Left forelimb (tissue), 1 donor: ENCODE results near the gene SLC10A4.
"Not testable (repeated sequence)": the region's sequence is repeated elsewhere in the genome, so short reads cannot be mapped to it uniquely, and the experiment has no call there.

Source experiments
- DNase-seq: peaks from one replicate; pipeline ENCODE4 v3.0.0-alpha.2; 2018; ENCODE audit warnings: low spot score

Gene SLC10A4

DNA sequence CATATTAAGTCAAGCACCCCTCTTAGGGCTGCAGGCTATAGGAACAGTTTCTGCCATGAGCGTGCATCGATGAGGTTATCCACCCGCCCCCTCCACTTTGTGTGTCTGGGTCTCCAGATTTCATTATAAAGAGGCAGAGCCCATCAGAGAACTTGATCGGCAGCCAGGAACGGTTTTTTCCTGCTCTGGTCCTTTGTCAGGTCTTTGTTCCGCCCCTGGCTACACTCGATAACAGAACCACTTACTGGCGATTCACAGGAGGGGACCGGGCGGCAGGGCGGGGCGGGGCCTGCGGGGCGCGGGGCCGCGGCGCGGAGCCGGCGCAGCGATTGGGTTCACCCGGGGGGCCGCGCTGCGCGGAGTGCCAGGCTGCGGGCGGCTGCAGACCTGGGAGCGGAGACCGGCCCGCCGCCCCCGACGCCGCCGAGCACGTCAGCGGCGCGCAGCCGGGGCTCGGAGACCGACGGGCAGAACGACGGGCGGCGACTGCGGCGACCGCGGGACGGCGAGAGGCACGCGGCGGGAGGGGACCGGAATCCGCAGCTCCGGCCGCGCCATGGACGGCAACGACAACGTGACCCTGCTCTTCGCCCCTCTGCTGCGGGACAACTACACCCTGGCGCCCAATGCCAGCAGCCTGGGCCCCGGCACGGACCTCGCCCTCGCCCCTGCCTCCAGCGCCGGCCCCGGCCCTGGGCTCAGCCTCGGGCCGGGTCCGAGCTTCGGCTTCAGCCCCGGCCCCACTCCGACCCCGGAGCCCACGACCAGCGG lies at the start of gene SLC10A4:
TSS of gene SLC10A4 (plus strand) at position 338 of the 771 bp plus-strand sequence. CDS start at position 557, 219 bp downstream.
- no peak for DNase-seq

DNA sequence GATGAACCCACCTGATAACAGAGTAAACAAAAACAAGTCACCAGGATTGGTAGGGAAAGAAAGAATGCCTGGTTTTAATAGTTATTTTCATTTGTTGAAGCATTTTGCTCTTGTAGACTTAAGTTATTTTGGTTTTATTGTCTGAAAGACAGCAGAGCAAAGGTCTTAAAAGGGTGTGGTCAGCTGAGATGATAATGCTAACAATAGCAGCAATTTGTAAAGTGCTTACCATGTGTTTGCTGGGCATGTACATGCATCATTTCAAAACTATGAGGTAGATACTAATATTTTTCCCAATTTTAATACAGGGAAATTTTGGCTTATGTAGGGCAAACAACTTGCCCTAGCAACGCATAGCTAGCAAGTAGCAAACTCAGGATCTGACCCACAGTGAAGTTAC lies 46.8 kb upstream of the SLC10A4 start:
- no peak for DNase-seq

DNA sequence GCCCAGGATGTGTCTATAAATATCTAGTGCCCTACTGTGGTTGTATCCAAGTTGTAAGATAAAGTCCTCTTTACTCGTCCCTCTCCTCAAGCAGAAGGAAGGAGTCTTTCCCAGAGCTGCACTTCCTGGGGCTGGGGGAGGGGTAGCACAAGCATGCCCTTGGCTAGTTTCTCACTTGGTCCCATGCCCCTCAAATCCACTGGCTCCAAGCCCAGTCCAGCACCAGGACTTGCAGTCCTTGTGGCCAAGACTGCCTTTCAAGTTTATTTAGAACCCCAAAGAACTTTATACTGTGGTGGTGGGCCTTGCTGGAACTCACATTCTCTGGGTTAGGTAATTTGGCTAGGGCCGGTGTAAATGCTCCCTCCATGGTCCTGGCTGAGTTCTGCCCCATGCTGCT lies 43.2 kb upstream of the SLC10A4 start:
- no peak for DNase-seq

GRCh38 chr4:48440914-48441313 lies 42.2 kb upstream of the SLC10A4 start:
- not testable (repeated sequence) for DNase-seq

DNA sequence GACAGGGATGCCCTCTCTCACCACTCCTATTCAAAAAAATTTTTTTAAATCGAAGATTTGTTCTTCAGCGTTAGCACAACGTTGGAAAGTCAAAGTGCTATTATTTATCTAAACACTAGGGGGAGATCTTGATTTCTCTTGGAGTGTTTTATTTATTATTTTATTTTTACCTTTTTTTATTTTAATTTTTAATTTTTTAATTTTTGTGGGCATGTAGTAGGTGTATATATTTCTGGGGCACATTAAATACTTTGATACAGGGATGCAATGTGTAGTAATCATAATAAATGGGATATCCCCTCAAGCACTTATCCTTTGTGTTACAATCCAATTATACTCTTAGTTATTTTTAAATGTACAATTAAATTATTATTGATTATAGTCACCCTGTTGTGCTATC lies 37.4 kb upstream of the SLC10A4 start:
- no peak for DNase-seq

GRCh38 chr4:48446642-48447041 lies 36.5 kb upstream of the SLC10A4 start:
- DNase-seq, result no peak

DNA sequence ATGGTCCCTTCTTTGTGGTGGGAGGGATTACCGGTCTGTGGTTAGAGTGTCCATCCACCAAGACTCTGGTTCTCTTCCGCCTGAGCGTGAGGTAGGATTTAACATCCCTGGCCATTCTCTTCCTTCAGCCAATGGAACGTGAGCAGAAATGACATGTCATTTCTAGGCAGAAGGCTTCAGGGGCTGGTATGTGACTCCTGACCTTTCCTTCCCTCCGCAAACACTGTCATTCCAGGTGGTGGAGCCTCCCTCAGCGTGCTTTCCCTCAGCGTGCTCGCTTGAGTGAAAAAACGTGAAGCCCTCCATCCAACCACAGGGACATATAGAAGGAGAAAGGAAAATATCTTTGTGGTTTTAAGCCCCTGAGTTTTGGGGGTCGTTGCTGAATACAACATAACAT lies 34.0 kb upstream of the SLC10A4 start:
- no peak for DNase-seq

DNA sequence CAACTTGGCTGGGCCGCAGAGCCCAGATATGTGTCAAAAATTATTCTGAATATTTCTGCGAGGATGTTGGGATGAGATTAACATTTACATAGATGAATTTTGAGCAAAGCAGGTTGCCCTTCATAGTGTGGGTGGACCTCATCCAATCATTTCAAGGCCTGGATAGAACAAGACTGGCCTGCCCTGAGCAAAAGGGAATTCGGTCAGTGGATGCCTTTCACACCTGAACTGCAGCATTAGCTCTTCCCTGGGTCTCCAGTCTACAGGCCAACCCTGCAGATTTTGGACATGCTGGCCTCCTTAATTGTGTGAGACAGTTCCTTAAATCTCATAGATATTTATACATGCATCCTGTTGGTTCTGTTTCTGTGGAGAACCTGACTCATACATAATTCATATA lies 32.4 kb upstream of the SLC10A4 start:
- DNase-seq, result no peak

DNA sequence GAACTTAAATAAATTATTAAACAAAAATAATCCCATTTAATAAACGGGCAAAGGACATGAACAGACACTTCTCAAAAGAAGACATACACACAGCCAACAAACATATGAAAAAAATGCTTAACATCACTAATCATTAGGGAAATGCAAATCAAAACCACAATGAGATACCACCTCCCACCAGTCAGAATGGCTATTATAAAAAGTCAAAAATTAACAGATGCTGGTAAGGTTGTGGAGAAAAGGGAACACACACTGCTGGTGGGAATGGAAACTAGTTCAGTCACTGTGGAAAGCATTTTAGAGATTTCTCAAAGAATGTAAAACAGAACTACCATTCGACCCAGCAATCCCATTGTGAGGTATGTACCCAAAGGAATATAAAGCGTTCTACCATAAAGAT lies 31.5 kb upstream of the SLC10A4 start:
- DNase-seq, result not testable (repeated sequence)

GRCh38 chr4:48454591-48454990 lies 28.6 kb upstream of the SLC10A4 start:
- DNase-seq, result no peak

DNA sequence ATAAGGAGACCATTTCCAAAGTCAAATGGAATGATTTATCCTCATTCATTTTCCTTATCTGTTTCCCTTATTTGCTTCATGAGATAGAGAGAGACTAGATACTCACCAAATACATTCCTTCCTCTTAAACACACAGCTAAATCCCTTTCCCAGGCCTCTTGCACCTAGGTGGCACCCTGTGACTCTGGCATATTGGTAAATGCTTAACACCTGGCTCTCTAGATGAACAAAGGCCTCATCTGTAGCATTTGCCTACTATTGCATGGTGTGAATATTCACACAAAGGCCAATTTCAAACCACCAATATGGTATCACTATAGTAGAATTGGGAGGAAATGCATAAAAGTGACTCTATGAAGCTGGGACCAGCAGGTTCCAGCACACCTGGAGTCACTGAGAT lies 22.1 kb upstream of the SLC10A4 start:
- DNase-seq, result no peak

DNA sequence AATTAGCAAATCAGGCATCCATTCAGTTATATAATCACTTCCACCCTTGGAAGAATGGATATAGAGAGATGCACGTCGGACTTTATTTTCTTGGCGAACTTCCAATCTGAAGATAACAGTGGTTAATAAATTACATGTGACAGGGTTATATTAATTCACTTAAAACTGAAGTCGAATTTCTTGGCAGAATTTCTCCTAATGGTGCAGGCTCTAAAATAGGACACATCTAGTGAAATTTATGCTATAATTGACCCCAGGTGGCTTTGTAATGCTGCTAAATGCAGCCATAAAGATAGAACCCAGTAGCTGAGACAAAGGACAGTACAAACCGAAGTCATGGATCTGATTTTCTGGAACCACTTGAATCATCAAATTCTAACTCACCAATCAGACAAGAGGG lies 20.8 kb upstream of the SLC10A4 start:
- DNase-seq, result no peak

- no peak for DNase-seq
Measured at GRCh38 chr4:48467442-48467841, 15.7 kb upstream of the SLC10A4 start.

GRCh38 chr4:48467891-48468290 lies 15.3 kb upstream of the SLC10A4 start:
- no peak for DNase-seq

GRCh38 chr4:48470137-48470536 lies 13.0 kb upstream of the SLC10A4 start:
- DNase-seq, result no peak

- no peak for DNase-seq
Measured at GRCh38 chr4:48470570-48470969, 12.6 kb upstream of the SLC10A4 start.

- DNase-seq, result no peak
Measured at GRCh38 chr4:48472794-48473193, 10.3 kb upstream of the SLC10A4 start.

DNA sequence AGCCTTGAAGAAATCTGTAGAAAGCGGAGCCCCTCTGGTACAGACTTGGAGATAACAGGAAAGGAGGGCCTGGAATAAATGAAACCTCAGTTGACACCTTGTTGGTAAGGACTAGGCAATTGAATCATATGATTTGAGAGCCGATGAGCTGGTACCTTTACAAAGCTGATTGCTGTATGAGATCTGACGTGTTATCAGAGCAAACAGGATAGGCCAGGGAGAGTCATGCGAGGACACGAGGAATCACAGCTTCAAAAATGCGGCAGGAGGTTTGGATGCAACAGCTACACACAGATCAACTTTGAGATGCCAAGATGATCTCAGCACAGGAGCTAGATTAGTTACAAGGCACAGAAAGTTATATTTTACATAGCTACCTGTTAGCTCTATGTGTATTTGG lies 7.4 kb upstream of the SLC10A4 start:
- DNase-seq, result no peak

GRCh38 chr4:48478273-48478672 lies 4.9 kb upstream of the SLC10A4 start:
- DNase-seq, result no peak

- DNase-seq, result no peak
Measured at GRCh38 chr4:48481581-48481980, 1.6 kb upstream of the SLC10A4 start.

GRCh38 chr4:48483777-48484493 lies 792 bp downstream of the SLC10A4 start:
- DNase-seq, result no peak

GRCh38 chr4:48484494-48485168 lies 1.5 kb downstream of the SLC10A4 start:
- no peak for DNase-seq

DNA sequence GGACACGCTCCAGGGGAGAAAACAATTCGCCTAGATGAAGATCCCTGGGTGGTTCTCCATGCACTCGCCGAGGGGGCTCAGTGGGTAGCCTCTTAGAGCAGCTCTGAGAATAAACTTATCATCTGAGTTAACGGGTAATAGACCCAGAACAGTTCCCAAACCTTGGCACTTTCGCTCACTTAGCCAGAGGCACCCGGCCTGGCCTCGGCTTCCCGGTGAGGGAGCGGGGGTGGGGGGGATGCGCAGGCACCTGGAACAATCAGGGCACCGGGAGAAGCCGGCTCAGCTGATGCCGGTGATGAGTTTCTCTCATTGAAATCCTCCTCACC lies 6.5 kb downstream of the SLC10A4 start:
- no peak for DNase-seq
